GM19023 (cell line): ENCODE measurements around the gene SLC17A6.

ENCODE experiments used
- ATAC-seq: cut with Tn5 transposase; IDR thresholded peaks from one replicate; pipeline ENCODE4 v1.9.1; 2021; ENCODE audit warnings: mild to moderate bottlenecking, moderate library complexity; ENCODE audit not compliant: unreplicated experiment

SLC17A6 gene

GRCh38 chr11:22337596-22338485 is at the start of gene SLC17A6:
Gene SLC17A6 (plus strand): TSS chr11:22338381. CDS start chr11:22338534, 153 bp downstream.
- ATAC-seq: peak; percentile 46

GRCh38 chr11:22302368-22302767 is 35.8 kb upstream of the SLC17A6 start:
- no peak for ATAC-seq

- ATAC-seq: no peak
Measured at GRCh38 chr11:22304337-22304961, 33.7 kb upstream of the SLC17A6 start.

- no peak for ATAC-seq
Measured at GRCh38 chr11:22317656-22318055, 20.5 kb upstream of the SLC17A6 start.

- ATAC-seq: no peak
Measured at GRCh38 chr11:22331771-22332170, 6.4 kb upstream of the SLC17A6 start.

GRCh38 chr11:22336587-22336986 is 1.6 kb upstream of the SLC17A6 start:
- no peak for ATAC-seq

GRCh38 chr11:22339611-22340010 is 1.4 kb downstream of the SLC17A6 start:
- ATAC-seq: no peak

GRCh38 chr11:22340235-22340634 is 2.1 kb downstream of the SLC17A6 start:
- no peak for ATAC-seq

GRCh38 chr11:22340701-22341587 is 2.8 kb downstream of the SLC17A6 start:
- ATAC-seq: no peak

- ATAC-seq: no peak
Measured at GRCh38 chr11:22341588-22341931, 3.4 kb downstream of the SLC17A6 start.

- ATAC-seq: no peak
Measured at GRCh38 chr11:22342211-22343031, 4.2 kb downstream of the SLC17A6 start.

- no peak for ATAC-seq
Measured at GRCh38 chr11:22343032-22343324, 4.8 kb downstream of the SLC17A6 start.

GRCh38 chr11:22343371-22344032 is 5.3 kb downstream of the SLC17A6 start:
- ATAC-seq: no peak

- ATAC-seq: no peak
Measured at GRCh38 chr11:22344081-22344480, 5.9 kb downstream of the SLC17A6 start.

- ATAC-seq: no peak
Measured at GRCh38 chr11:22346282-22346681, 8.1 kb downstream of the SLC17A6 start.

GRCh38 chr11:22347857-22348487 is 9.8 kb downstream of the SLC17A6 start:
- no peak for ATAC-seq

GRCh38 chr11:22349491-22349890 is 11.3 kb downstream of the SLC17A6 start:
- ATAC-seq: no peak

- no peak for ATAC-seq
Measured at GRCh38 chr11:22359295-22359694, 21.1 kb downstream of the SLC17A6 start.

GRCh38 chr11:22371160-22371559 is 33.0 kb downstream of the SLC17A6 start:
- ATAC-seq: no peak

GRCh38 chr11:22387126-22387525 is 48.9 kb downstream of the SLC17A6 start:
- no peak for ATAC-seq
